IMR-90 (cell line): Measurements from ENCODE around the gene PLCZ1. TPM values are rescaled to one million over a fixed set of nuclear protein-coding genes. Genes with fewer than 3 reads are reported as not detected.

Source experiments
- ATAC-seq: fragments of 200-7000 bp; cut with Tn5 transposase; 2 replicates; pipeline ENCODE4 v1.9.1; 2020; ENCODE audit warnings: low read depth, mild to moderate bottlenecking, moderate library complexity
- BruUV-seq: library from RNA; stranded (reverse); fragments of 400-500 nt; replicated peaks from 2 replicates; lab custom pipeline; 2021; lab: Mats Ljungman, UMichigan
- CTCF ChIA-PET: fragments of 300-600 bp; formaldehyde crosslinking; extraction: SDS; loops from one replicate; lab custom pipeline; 2021; ENCODE audit warnings: antibody characterized with exemption; lab: Yijun Ruan, JAX
- POLR2A ChIA-PET: fragments of 300-600 bp; sonication (Branson Sonifier 250); formaldehyde crosslinking; loops from one replicate; lab custom pipeline; 2022; ENCODE audit warnings: antibody characterized with exemption; ENCODE audit not compliant: unreplicated experiment; lab: Charles Lee
- DNase-seq: peaks from one replicate; pipeline ENCODE4 v3.0.0; 2013
- H2AFZ ChIP-seq: replicated peaks from 2 replicates; pipeline ENCODE3; 2013; ENCODE audit warnings: low read length, mild to moderate bottlenecking; ENCODE audit not compliant: poor library complexity
- H2AK5ac ChIP-seq: 2 replicates; pipeline ENCODE4 v1.6.1; 2013; ENCODE audit warnings: low read depth, low read length, inconsistent platforms
- H2AK9ac ChIP-seq: replicated peaks from 2 replicates; pipeline ENCODE3; 2013; ENCODE audit warnings: mild to moderate bottlenecking, low read depth, low read length, moderate library complexity; ENCODE audit not compliant: poor library complexity
- H2BK120ac ChIP-seq: 2 replicates; pipeline ENCODE4 v1.6.1; 2013; ENCODE audit warnings: low read depth, low read length, inconsistent platforms
- H2BK15ac ChIP-seq: 3 replicates; pipeline ENCODE4 v1.6.1; 2013; ENCODE audit warnings: low read depth, low read length, inconsistent platforms
- H2BK20ac ChIP-seq: 2 replicates; pipeline ENCODE4 v1.6.1; 2013; ENCODE audit warnings: low read depth, mild to moderate bottlenecking, inconsistent platforms, low read length, moderate library complexity
- H2BK5ac ChIP-seq: 2 replicates; pipeline ENCODE4 v1.6.1; 2013; ENCODE audit warnings: mild to moderate bottlenecking, low read depth, low read length, inconsistent platforms; ENCODE audit not compliant: poor library complexity, severe bottlenecking
- H3K14ac ChIP-seq: replicated peaks from 2 replicates; pipeline ENCODE4 v1.6.1; 2013; ENCODE audit warnings: low read depth, low read length, inconsistent platforms
- H3K18ac ChIP-seq: 2 replicates; pipeline ENCODE4 v1.6.1; 2013; ENCODE audit warnings: low read depth, low read length, control low read depth
- H3K23ac ChIP-seq: 2 replicates; pipeline ENCODE4 v1.6.1; 2013; ENCODE audit warnings: low read depth, low read length, inconsistent platforms
- H3K27ac ChIP-seq: 2 replicates; pipeline ENCODE4 v1.5.1; 2013; ENCODE audit warnings: mild to moderate bottlenecking, control low read depth, low read length; ENCODE audit not compliant: insufficient read depth
- H3K27me3 ChIP-seq: 2 replicates; pipeline ENCODE4 v1.6.1; 2013; ENCODE audit warnings: low read length; ENCODE audit not compliant: control insufficient read depth, insufficient read depth
- H3K36me3 ChIP-seq: 2 replicates; pipeline ENCODE4 v1.6.1; 2013; ENCODE audit warnings: low read length, mixed read lengths; ENCODE audit not compliant: control insufficient read depth, insufficient read depth
- H3K4ac ChIP-seq: 2 replicates; pipeline ENCODE4 v1.6.1; 2013; ENCODE audit warnings: low read depth, low read length, inconsistent platforms
- H3K4me1 ChIP-seq: 2 replicates; pipeline ENCODE4 v1.6.1; 2013; ENCODE audit warnings: low read length, mixed read lengths; ENCODE audit not compliant: control insufficient read depth, insufficient read depth
- H3K4me2 ChIP-seq: 2 replicates; pipeline ENCODE4 v1.6.1; 2013; ENCODE audit warnings: low read depth, mild to moderate bottlenecking, control low read depth, low read length, moderate library complexity
- H3K4me3 ChIP-seq: 2 replicates; pipeline ENCODE4 v1.5.1; 2013; ENCODE audit warnings: low read depth, mild to moderate bottlenecking, control low read depth, low read length, moderate library complexity; ENCODE audit not compliant: insufficient read depth
- H3K56ac ChIP-seq: 2 replicates; pipeline ENCODE4 v1.6.1; 2013; ENCODE audit warnings: low read length, inconsistent platforms; ENCODE audit not compliant: insufficient read depth; ENCODE audit errors: extremely low read depth
- H3K79me1 ChIP-seq, 2 experiments: 2 replicates each; pipeline ENCODE4 v1.6.1; 2013; ENCODE audit warnings: low read length in 2 of 2, inconsistent platforms in 1 of 2, low read depth in 1 of 2
- H3K9ac ChIP-seq: 2 replicates; pipeline ENCODE4 v1.6.1; 2013; ENCODE audit warnings: low read depth, low read length, control low read depth
- H3K9me1 ChIP-seq: 2 replicates; pipeline ENCODE4 v1.6.1; 2013; ENCODE audit warnings: low read length, inconsistent platforms; ENCODE audit not compliant: insufficient read depth
- H3K9me3 ChIP-seq: 2 replicates; pipeline ENCODE4 v1.6.1; 2013; ENCODE audit warnings: low read length; ENCODE audit not compliant: control insufficient read depth, insufficient read depth
- H4K20me1 ChIP-seq: 2 replicates; pipeline ENCODE4 v1.6.1; 2013; ENCODE audit warnings: low read length, inconsistent platforms; ENCODE audit not compliant: insufficient read depth
- H4K5ac ChIP-seq: 2 replicates; pipeline ENCODE4 v1.6.1; 2013; ENCODE audit warnings: mild to moderate bottlenecking, low read depth, low read length, control low read depth
- H4K8ac ChIP-seq, 2 experiments: 2 replicates each; pipeline ENCODE4 v1.6.1; 2013; ENCODE audit warnings: low read depth in 2 of 2, low read length in 2 of 2, control low read depth in 1 of 2, inconsistent platforms in 1 of 2
- H4K91ac ChIP-seq: 2 replicates; pipeline ENCODE4 v1.6.1; 2013; ENCODE audit warnings: low read depth, low read length, inconsistent platforms; ENCODE audit not compliant: insufficient read depth
- BHLHE40 ChIP-seq: fragments of 150-350 bp; IDR thresholded peaks from 2 replicates; pipeline ENCODE4 v1.6.1; 2016; ENCODE audit warnings: mild to moderate bottlenecking, low read depth, low read length
- CEBPB ChIP-seq: IDR thresholded peaks from 2 replicates; pipeline ENCODE4 v1.6.1; 2012; ENCODE audit warnings: low read depth, low read length, improper control_type of control experiment
- CHD1 ChIP-seq: IDR thresholded peaks from 2 replicates; pipeline ENCODE4 v1.6.1; 2012; ENCODE audit warnings: low read depth, low read length, improper control_type of control experiment
- CTCF ChIP-seq: conservative IDR thresholded peaks from 2 replicates; pipeline ENCODE4 v1.5.1; 2012; ENCODE audit warnings: mild to moderate bottlenecking, low read depth, low read length, improper control_type of control experiment
- ELK1 ChIP-seq: fragments of 150-350 bp; IDR thresholded peaks from 2 replicates; pipeline ENCODE4 v1.6.1; 2016; ENCODE audit warnings: low read depth, mild to moderate bottlenecking, low read length, moderate library complexity, borderline replicate concordance
- FOS ChIP-seq: fragments of 150-350 bp; IDR thresholded peaks from 2 replicates; pipeline ENCODE4 v1.6.1; 2016; ENCODE audit warnings: low read depth, low read length
- MAFK ChIP-seq: IDR thresholded peaks from 2 replicates; pipeline ENCODE4 v1.6.1; 2012; ENCODE audit warnings: low read depth, low read length, improper control_type of control experiment
- MAZ ChIP-seq: IDR thresholded peaks from 2 replicates; pipeline ENCODE4 v1.6.1; 2012; ENCODE audit warnings: low read depth, mild to moderate bottlenecking, low read length, improper control_type of control experiment, moderate library complexity, borderline replicate concordance
- MXI1 ChIP-seq: IDR thresholded peaks from 2 replicates; pipeline ENCODE4 v1.6.1; 2012; ENCODE audit warnings: low read depth, mild to moderate bottlenecking, low read length, moderate library complexity, borderline replicate concordance
- NFE2L2 ChIP-seq: fragments of 150-350 bp; IDR thresholded peaks from 2 replicates; pipeline ENCODE4 v1.6.1; 2016; ENCODE audit warnings: low read depth, mild to moderate bottlenecking, low read length
- POLR2A ChIP-seq: IDR thresholded peaks from 2 replicates; pipeline ENCODE4 v1.6.1; 2012; ENCODE audit warnings: mild to moderate bottlenecking, low read depth, low read length
- RAD21 ChIP-seq: IDR thresholded peaks from 2 replicates; pipeline ENCODE4 v1.6.1; 2012; ENCODE audit warnings: low read length, improper control_type of control experiment
- RCOR1 ChIP-seq: IDR thresholded peaks from 2 replicates; pipeline ENCODE4 v1.6.1; 2012; ENCODE audit warnings: mild to moderate bottlenecking, low read length, improper control_type of control experiment; ENCODE audit not compliant: insufficient replicate concordance
- RFX5 ChIP-seq: IDR thresholded peaks from 2 replicates; pipeline ENCODE4 v1.8.0; 2012; ENCODE audit warnings: low read depth, mild to moderate bottlenecking, low read length, moderate library complexity
- SMC3 ChIP-seq: fragments of 150-350 bp; IDR thresholded peaks from 2 replicates; pipeline ENCODE4 v1.6.1; 2016; ENCODE audit warnings: low read depth, mild to moderate bottlenecking, antibody characterized with exemption, low read length, moderate library complexity
- USF2 ChIP-seq: fragments of 150-350 bp; IDR thresholded peaks from 2 replicates; pipeline ENCODE4 v1.6.1; 2017; ENCODE audit warnings: mild to moderate bottlenecking, antibody characterized with exemption, low read length, low read depth
- WGBS, 2 experiments: methylation state at CpG; one replicate each; pipeline versions ENCODE4 v1.1.5 to v1.1.7; 2013; ENCODE audit warnings: missing lambda C conversion rate in 2 of 2; ENCODE audit not compliant: insufficient read length in 1 of 2; ENCODE audit errors: extremely low coverage in 2 of 2; 5-methylcytosine and 5-hydroxymethylcytosine counted together
- dilution Hi-C: fragments of 300-500 bp; cut with HindIII; formaldehyde crosslinking; loops from one replicate; pipeline ENCODE4 v1.14.3; 2018; ENCODE audit warnings: low sequenced_read_pairs; ENCODE audit not compliant: unreplicated experiment
- in situ Hi-C: fragments of 300-500 bp; cut with MboI; formaldehyde crosslinking; loops from 3 replicates; pipeline ENCODE4 v1.14.3; 2019; ENCODE audit warnings: low sequenced_read_pairs, inconsistent platforms, mixed read lengths
- intact Hi-C: fragments of 100-400 bp; cut with micrococcal nuclease; formaldehyde crosslinking; loops from 2 replicates; pipeline ENCODE4 v1.10.0; 2022
- polyA plus RNA-seq, 3 experiments: library from polyadenylated mRNA; depleted of rRNA; stranded (reverse); fragments of >200 nt; gene quantifications; 2 replicates each; pipeline ENCODE4 v1.2.3, GENCODE V29; 2012; ENCODE audit warnings: low replicate concordance in 1 of 3
- total RNA-seq: library from RNA; depleted of rRNA; stranded (reverse); fragments of >200 nt; gene quantifications from 2 replicates; pipeline ENCODE4 v1.2.3, GENCODE V29; 2012

Gene PLCZ1
- total and polyA plus RNA-seq, 2 of the 4 experiments (the other 2 are of a cell fraction), result not detected

- H3K9me1 ChIP-seq, result peaks cover 23% of the 10 kb centered on the region
- ATAC-seq (no peak), DNase-seq (no peak)
- intact Hi-C loops (loop anchor here (5.0 kb wide), 1 partner anchor 367 kb away; no protein-coding TSS in a partner anchor), dilution Hi-C loops (no loop called here), in situ Hi-C loops (no loop called here)
- peak overlapping the region; percentile 74 for H2BK20ac ChIP-seq
- 100% methylated on average over 2 of the region's 4 CpGs; no CpG with 5 or more reads in 1 of the 2 experiments for WGBS, 2 experiments
- H3K9ac ChIP-seq, result no peak overlapping the region
- no peak overlapping the region for H3K56ac ChIP-seq
- peak overlapping the region in 1 of 2 experiments; percentile 52; a peak in 1 of 4 replicates for H4K8ac ChIP-seq
- ChIA-PET CTCF (interaction anchor here (0.6 kb wide), 2 partner anchors 84 to 102 kb away, joined by 3 to 5 read pairs; no protein-coding TSS in a partner anchor), POLR2A (no interaction called here)
- H2AK9ac ChIP-seq, result no peak overlapping the region
- peak overlapping the region; percentile 70 for H4K91ac ChIP-seq
- no peak overlapping the region for H3K27ac ChIP-seq
- H3K4me1 ChIP-seq, result peaks cover 21% of the 10 kb centered on the region
- H3K4me2 ChIP-seq, result no peak overlapping the region
- no peak overlapping the region for H4K5ac ChIP-seq
- H3K18ac ChIP-seq, result no peak overlapping the region
- H2AFZ ChIP-seq, result no peak overlapping the region
- no peaks in the 10 kb centered on the region for H3K36me3 ChIP-seq
- H3K4me3 ChIP-seq, result no peak overlapping the region
- peak overlapping the region; percentile 32 for H2BK5ac ChIP-seq
- BruUV-seq, result no TSS peak
- H3K9me3 ChIP-seq, result no peaks in the 10 kb centered on the region
- H3K4ac ChIP-seq, result peak overlapping the region; percentile 64
- no peaks in the 10 kb centered on the region for H3K79me1 ChIP-seq
- H3K14ac ChIP-seq, result no peak overlapping the region; the same call in 1 of the 2 replicates
- H3K27me3 ChIP-seq, result no peaks in the 10 kb centered on the region
- H4K20me1 ChIP-seq, result no peaks in the 10 kb centered on the region
- TF ChIP-seq CEBPB (no peak), MAFK (no peak), CHD1 (no peak), MAZ (no peak), RFX5 (no peak), USF2 (no peak), FOS (no peak), CTCF (no peak), SMC3 (no peak), MXI1 (no peak), BHLHE40 (no peak), NFE2L2 (no peak), ELK1 (no peak), RAD21 (no peak), RCOR1 (no peak), POLR2A (no peak)
- peak overlapping the region; percentile 90 for H2AK5ac ChIP-seq
- H2BK15ac ChIP-seq, result peak overlapping the region; percentile 93; the same call in 2 of the 3 replicates
- peak overlapping the region; percentile 68 for H3K23ac ChIP-seq
- H2BK120ac ChIP-seq, result peak overlapping the region; percentile 73
Measured at GRCh38 chr12:18749386-18749957, 11.7 kb upstream of the PLCZ1 start.
